GM10266 (cell line): ENCODE results near the gene TUB.

ENCODE experiments used
- DNase-seq: peaks from one replicate; pipeline ENCODE4 v3.0.0; 2012; ENCODE audit errors: extremely low spot score
- CTCF ChIP-seq: IDR thresholded peaks from 2 replicates; pipeline ENCODE4 v1.5.1; 2012; ENCODE audit warnings: mild to moderate bottlenecking, low read depth; ENCODE audit not compliant: control insufficient read depth, insufficient read depth; ENCODE audit errors: missing control alignments

Gene TUB

DNA sequence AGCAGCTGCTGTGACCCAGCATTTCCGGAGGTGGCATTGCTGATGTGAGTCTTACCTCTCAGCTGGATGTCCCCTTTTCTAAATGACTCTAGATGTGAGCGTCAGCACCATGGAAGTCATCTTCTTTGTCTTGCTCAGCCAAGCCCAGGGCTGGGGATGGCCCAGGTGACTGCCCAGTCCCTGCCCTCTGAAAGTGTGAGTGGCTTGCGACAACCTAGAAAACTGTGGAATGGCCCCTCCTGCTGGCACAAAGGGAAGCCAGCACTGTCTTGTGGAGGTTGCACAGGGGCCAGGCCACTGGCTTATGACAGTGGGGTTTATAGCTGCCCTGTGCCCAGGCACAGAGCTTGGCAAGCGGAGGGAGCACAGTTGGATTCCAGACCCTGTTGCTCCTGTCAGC lies 6.2 kb downstream of the TUB start:
- no peak for DNase-seq

DNA sequence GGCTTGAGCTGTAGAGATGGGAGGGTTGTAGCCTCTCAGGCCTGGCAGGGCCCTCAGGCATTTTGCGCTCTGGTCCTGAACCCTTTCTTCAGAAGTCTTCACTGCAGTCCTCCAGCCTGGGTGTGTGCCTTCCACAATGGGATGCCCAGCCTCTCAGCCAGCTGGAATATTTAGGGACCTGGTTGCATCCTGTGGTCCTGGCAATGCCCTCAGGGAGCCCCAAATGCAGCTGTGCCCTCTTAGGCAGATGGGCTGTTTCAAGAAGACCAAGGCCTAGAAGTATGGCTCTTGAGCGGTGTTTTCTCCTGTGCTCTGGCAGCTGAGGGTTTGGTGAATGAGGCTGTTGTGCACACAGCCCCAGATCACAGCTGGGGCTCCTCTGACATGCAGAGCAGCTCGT lies 6.7 kb downstream of the TUB start:
- DNase-seq = no peak
- TF ChIP-seq CTCF = no peak

More for the DNA sequence above, 6.2 kb downstream of the TUB start:
- TF ChIP-seq CTCF = peak; percentile 25

DNA sequence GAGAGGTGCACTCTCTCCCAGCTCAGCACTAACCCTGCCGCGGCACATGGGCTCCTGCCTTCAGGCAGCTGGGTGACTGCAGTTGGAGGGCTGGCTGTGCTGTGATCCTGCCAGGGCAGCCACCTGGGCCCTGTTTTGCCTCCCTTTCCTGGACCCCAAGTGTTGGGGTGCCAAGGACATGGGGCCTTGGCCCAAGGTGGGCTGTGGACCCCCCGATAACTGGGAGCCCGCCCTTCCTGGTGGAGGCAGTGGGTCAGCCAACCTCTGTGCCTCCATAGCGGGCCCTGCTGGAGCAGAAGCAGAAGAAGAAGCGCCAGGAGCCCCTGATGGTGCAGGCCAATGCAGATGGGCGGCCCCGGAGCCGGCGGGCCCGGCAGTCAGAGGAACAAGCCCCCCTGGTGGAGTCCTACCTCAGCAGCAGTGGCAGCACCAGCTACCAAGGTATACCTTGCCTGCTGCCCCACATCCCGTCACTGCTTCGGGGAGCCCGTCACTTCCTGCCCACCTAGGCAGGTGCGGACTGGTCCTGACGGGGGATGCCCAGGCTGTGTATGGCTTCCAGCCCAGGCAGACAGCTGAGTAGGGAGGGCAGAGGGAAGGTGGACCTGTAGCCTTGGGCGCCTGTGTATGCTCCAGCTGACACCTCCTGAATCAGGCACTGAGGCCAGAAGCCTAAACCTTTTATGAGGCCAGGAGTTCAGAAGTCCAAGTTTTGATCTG lies 8.9 kb downstream of the TUB start:
- peak; percentile 6 for DNase-seq
- TF ChIP-seq CTCF = no peak

DNA sequence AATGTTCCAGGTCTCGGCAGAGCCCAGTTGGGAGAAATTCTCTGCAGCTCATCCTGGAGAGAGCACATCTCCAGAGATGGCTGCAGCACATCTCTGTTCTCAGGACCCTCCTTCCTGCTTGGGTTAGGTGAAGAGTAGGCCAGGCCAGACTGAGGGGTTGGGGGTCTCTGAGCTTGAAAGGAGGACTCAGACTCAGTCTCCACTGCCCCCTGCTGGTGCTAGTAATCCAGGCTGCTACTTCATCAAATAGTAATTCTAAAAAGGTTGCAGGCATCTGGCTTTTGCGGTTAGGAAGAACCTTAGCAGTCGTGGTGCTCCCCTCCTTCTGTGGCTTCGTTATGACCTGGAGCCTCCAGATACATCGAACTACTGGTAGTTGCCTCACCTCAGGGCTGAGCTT lies 9.7 kb downstream of the TUB start:
- peak; percentile 35 for TF ChIP-seq CTCF
- peak; percentile 23 for DNase-seq

GRCh38 chr11:8091721-8092120 lies 10.7 kb downstream of the TUB start:
- DNase-seq = no peak
- TF ChIP-seq CTCF = no peak

DNA sequence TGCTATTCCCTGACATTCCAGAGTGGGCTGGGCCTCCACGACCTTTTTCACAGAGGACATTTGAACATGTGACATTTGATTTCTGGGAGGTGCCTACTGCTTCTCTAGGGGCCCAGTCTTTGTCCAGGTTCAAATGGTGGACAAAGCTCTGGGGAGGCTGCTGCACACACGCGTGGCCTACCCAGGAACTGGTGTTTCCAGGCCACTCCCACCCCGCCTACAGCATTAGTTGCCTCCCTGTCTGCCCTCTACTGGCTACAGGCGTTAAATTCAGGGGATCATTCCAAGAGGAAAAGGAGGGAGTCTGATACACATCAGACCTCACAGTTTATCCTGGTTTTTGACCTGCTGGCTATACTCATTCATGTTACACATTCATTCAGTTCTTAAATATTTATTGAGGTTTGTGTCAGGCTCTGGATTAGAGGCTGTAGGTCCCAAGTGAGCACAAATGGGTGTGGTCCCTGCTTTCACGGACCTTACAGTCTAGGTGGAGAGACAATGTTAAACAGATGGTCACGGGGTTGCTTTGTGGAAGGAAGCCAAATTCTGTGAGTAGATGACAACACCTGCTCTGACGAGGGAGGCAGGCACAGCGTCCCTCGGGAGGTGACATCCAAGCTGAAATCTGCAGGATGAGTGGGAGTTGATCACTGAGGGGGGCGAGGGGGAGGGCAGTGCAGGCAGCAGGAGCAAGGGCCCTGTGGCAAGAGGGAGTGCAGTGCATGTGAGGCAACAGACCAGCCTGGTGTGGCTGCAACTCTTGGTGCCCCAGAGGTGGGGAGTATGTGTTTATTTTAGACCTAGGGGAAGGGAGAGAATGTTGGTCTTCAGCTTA lies 11.8 kb downstream of the TUB start:
- peak; percentile 75 for DNase-seq
- TF ChIP-seq CTCF = peak; percentile 66
